GM18517 (cell line): ENCODE results near the gene TRAM2.

ENCODE experiments used
- ATAC-seq: cut with Tn5 transposase; IDR thresholded peaks from one replicate; pipeline ENCODE4 v1.9.1; 2021; ENCODE audit warnings: mild to moderate bottlenecking, moderate library complexity; ENCODE audit not compliant: unreplicated experiment

TRAM2 gene

DNA sequence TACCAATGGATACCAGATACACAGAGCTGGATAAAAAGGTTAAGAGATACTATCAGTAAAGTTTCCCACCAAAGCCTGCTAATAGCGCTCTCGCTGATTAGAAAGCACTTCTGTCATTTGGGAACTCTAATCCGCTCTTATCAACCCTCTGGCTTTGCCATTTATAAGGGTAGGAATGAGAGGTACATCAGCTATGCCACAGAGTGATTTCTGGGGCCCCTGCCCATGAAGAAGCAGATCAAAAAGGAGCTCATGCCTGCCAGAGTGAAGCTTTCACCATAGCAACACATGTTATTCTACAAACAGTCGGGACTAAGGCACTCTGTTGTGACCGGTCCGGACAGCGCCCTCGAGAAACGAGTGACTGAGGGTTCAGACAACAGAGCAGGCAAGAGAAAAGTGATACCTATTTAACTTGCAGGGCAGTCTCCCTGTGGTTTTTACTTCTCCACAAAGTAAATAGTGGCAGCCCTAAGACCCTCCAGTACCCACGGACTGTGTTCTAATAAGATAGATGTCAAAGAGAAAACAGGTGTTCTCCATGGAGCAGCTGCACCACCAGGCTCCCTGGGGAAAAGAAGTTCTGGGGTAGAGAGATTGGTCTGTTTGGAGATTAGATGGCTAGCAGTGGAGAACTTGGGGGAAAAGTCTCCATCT lies 5.6 kb downstream of the TRAM2 start:
- ATAC-seq, result no peak

DNA sequence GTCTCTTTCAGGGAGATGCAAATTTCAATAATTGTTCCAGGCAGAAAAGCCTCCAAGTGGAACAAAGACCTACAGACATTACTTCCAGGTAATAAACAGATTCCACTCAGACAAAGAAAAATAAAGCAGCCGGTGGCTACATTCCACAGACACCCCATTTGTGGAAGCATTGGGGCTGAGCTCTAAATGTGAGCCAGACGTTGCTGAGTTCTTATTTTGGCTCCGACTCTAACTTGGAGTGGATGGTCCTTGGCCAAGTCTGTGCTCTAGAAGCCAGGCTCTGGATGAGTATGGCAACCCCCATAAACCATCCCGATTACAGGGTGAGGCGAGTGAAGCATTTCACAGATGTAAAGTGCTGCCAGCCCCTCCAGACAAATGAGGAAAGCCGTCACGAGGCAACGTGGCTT lies 6.6 kb downstream of the TRAM2 start:
- no peak for ATAC-seq

DNA sequence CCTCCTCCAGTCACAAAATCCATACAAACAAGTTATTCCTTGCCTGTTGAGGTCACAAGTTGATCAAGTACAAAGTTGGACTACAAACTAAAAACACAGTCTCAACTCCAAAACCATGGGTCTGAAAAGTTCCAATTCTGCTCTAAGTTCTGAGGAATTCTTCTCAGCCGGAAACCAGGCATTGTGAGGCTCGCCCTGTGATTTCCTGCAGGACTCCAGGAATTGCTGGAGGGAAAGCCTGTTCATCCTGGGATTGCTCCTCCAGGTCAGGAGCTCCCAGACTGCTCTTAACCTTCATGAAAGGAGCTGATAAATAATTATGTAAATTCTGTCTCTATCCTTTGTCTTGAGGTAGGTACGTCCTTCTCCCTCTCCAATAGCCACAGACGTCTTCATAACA lies 8.5 kb downstream of the TRAM2 start:
- no peak for ATAC-seq

GRCh38 chr6:52566853-52567279 lies 10.0 kb downstream of the TRAM2 start:
- ATAC-seq, result no peak

- peak; percentile 67 for ATAC-seq
These were observed 10.7 kb downstream of the TRAM2 start for GRCh38 chr6:52566201-52566600.

GRCh38 chr6:52564856-52565255 lies 12.0 kb downstream of the TRAM2 start:
- no peak for ATAC-seq

DNA sequence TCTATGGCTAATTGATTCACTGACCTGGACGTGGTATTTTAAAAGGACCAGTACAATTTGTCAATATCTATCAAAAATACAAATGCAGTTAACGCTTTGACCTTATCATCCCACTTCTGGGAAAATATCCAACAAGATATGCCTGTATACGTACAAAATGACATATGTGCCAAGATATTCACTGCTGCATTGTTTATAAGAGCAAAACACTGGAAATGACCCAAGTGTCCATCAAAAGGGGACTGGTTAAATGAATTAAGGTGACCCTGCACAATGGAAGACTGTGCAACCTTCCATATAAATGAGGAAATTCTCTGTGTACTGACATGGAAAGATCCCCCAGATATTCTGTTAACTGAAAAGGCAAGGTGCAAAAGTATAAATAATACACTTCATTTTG lies 13.9 kb downstream of the TRAM2 start:
- no peak for ATAC-seq

- ATAC-seq, result no peak
These were observed 16.4 kb downstream of the TRAM2 start for GRCh38 chr6:52560462-52560861.

DNA sequence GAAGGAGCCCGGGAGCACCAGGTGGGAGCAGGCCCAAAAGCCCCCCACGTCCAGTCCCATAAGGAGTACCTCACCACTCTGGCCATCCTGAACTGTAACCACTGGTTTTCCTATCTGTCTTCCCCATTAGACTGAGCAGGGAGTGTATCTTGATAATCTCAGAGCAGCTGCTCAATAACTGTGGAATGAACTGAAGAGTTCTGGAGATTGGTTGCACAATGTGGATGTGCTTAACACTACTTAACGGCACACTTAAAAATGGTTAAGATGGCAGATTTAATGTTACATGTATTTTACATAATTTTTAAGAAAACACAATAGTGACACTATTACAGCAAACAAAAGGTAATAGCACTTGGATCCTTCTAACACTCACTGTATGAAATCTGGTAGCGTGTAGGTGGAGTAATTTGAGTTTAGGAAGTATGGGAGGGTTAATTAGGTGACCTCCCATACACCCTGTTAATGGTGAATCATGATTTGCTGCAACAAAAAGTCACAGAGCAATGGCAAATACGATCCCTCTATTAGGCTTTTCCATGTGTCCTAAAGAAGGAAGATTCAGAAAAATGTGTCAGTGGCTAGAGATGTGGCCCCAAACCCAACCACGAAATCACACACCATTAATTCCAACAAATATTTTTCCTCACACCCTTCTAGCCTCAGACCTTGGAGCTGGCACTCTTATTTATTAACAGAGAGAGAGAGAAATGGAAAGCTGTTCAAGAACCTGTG lies 18.4 kb downstream of the TRAM2 start:
- no peak for ATAC-seq

DNA sequence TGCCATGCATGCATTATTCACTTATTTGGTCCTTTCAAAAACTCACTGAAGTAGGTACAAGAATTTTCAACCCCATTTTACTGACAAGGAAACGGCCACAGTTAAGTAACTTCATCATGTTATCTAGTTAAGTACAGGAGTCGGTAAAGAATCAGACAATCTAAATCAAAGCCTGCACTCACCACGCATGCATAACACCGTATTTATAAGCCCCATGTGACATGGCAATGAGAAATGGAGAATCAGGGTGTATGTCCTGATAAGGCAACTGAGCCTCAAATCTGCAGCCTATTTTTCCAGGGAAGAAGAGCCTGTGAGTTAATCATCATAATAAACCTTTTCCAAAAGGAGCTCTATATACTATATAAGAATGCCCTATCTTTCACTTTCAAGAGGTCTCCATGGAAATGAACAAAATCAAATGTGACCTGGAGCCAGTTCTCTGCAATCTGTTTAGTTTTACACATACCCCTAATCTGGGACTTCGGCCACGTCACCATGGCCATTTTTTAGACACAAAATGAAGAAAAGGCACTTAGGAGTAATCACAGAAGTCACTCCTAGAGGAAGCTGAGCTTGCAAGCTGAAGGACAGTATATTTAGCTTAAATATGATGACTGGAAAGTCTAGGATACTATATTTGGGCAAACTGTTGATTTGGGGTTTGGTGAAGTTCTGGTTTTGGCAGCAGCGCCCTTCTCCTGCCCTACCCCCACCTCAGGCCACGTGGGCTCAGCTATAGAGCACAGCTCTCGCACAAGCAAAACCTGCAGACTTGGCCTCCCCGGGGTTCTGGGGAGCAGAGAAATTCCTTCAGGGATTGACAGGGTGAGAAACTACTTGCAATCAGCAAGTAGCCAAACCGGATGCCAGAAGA lies 19.2 kb downstream of the TRAM2 start:
- no peak for ATAC-seq

GRCh38 chr6:52555518-52556233 lies 21.2 kb downstream of the TRAM2 start:
- no peak for ATAC-seq

DNA sequence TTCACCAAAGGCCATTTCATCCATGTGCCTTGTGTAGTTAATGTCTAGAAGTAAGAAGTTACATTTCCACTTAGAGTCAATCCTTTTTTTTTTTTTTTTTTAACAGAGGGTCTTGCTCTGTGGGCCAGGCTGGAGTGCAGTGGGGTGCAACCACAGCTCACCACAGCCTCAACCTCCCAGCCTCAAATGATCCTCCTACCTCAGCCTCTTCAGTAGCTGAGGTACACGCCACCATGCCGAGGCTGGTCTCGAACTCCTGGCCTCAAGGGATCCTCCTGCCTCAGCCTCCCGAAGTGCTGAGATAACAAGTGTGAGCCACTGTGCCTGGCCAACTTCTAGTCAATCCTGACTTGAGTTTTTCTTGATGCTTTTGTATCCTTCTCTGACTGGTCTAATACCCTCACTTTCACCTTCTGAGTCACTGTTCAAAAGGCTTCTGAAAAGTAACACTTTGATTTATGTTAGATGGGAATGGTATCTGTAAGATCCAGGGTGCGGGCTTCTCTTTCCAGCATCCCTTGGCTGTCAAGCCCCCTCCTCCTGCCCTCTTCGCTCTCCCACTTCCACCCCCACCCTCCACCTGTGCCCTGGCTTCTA lies 22.1 kb downstream of the TRAM2 start:
- ATAC-seq, result no peak

DNA sequence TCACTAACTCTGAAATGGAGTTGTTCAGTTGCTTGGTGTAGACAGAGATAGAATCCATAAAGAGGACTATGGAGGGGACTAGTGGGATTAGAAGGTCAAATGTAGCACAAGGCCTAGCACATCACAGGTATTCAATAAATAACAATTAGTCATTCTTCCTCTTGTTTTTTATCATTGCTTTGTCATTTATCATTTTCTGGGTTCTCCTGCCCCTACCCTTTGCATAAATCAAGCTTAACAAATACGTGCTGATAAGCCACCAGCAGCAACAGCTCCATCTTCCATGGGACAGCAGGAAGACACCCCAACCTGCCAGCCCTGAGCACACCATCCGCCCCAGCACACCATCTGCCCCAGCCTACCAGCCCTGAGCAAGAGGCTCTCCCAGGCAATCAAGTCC lies 23.1 kb downstream of the TRAM2 start:
- no peak for ATAC-seq

- ATAC-seq, result no peak
These were observed 23.7 kb downstream of the TRAM2 start for GRCh38 chr6:52553158-52553557.

DNA sequence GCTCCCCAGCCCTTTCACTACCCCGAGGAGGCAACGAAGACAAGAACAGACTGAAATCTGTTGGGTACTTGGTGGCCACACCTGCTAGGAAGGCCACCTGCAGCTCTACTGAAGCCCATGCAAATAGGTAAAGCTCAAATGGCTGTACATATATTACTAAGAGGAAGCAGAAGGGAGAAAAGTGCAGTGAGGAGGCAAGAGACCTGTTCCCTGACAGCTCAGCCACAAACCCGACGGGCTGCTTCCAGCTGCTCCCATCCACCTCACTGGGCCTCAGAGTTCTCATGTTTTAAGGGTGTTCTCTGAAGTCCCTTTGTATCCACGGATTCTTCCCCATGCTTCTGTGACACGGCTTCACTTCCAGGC lies 24.6 kb downstream of the TRAM2 start:
- peak; percentile 93 for ATAC-seq

DNA sequence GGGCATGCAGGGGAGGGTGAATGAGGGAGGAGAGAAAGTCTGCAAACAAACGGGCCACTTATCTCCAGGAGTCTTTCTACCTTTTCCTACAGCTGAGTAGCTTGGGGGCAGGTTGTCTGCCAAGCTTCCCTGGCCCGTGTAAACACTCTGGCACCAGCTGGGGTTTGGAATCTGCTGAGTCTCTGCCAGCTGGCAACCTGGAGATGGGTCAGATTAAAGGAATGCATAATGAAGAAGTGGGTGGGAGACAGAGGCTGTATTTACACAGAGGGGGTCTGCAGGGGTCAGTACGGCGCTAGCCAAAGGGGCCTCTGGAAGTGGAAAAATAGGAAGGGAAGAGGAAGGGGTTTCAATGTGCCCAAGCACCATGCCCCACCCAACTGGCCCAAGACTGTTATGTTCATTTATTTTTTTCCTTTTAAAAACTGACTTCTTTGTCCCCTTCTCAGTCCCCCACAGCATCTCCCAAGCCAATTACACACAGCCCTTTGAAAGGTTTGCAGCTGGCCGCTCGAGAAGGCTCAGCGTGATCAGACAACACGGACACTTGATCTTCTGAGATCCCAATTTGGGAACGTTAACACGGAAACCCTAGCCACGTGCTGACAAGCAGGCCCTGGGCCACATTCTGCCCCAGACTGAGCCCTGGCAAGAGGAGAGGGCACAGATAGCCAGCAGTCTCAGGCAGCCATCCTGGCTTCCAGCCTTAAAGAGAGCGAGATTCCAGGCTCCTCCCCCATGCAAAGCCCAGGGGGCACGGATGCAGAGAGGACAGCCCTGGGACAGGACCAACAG lies 25.2 kb downstream of the TRAM2 start:
- no peak for ATAC-seq

- no peak for ATAC-seq
These were observed 26.0 kb downstream of the TRAM2 start for GRCh38 chr6:52550870-52551269.

DNA sequence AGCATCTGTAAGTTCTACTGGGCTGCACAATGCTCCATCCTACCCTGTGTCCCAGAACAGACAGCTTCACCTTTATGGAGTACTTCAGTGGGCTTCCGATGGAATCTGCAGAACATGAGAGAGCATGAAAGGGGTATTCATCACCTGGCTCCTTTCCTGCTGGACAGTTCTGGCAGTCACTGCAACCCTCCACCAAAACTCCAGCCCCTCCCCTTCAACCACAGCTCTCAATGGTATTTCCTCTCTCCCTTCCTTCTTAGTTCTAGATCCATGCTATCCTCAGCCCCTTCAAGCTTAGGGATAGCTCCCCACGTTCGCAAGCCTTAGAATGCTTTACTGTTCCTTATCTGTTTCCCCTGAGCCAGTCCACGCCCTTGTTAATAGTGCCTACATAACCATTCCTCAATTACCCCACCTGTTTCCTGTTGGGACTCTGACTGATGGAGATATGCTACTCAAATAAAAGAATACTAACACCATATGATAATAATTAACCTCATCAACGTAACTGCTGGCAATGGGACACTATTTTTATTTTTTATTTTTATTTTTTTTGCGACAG lies 26.8 kb downstream of the TRAM2 start:
- no peak for ATAC-seq

GRCh38 chr6:52549428-52549827 lies 27.4 kb downstream of the TRAM2 start:
- no peak for ATAC-seq

DNA sequence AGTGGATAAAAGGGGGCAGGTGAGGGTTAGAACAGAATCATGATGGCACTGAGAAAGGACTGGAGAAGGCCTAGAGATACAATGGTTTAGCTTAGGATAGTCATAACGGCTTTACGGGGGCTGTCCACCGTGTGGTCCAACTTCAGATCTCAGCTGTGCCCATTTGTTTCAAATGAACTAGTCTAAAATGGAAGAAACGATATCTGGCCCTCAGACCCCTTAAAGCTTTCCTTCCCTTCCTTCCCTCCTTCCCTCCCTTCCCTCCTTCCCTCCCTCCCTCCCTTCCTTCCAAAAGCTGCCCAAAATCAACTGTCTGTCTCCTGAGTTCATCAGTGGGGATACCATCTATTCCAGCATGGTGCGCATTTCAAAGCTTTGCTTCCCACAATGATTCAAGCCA lies 27.9 kb downstream of the TRAM2 start:
- ATAC-seq, result no peak
